Subcutaneous adipose tissue (tissue), 4 donors: Measurements from ENCODE around the gene ZSWIM9. TPM values are rescaled to one million over a fixed set of nuclear protein-coding genes. Genes with fewer than 3 reads are reported as not detected.

Source experiments
- total RNA-seq, 4 donors: library from RNA; depleted of rRNA; stranded (reverse); fragments of >200 nt; gene quantifications; one replicate each; pipeline ENCODE4 v1.1.0, GENCODE V29; 2016
- TF ChIP-seq, protein P1 (sequence below): fragments of 450-650 bp; IDR thresholded peaks from one replicate; pipeline ENCODE4 v1.5.1; 2016; ENCODE audit warnings: low read depth, mild to moderate bottlenecking, control low read depth, antibody characterized with exemption, moderate library complexity

ZSWIM9 gene
- total RNA-seq, 4 donors from 2014 or later = 1.9 to 8.1 (median 3.0) TPM

DNA sequence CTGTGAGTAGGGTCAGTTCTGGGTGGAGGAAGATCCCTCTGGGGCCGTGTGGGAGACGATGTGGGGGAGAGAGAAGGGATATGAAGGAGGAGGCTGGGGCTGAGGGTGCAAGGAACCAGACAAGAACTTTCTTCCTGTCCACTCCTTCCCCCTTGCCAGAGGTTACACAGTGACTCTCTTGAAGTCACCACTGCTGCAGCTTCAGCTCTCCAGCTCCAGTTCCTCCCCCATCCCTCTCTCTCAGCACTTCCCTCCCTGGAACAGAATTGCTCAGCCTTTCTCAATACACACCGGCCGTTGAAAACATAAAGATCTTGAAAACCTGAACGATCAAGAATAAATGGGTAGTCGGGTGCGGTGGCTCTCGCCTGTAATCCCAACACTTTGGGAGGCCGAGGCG, 5.1 kb downstream of the ZSWIM9 start:
- TF ChIP-seq, protein P1, sequence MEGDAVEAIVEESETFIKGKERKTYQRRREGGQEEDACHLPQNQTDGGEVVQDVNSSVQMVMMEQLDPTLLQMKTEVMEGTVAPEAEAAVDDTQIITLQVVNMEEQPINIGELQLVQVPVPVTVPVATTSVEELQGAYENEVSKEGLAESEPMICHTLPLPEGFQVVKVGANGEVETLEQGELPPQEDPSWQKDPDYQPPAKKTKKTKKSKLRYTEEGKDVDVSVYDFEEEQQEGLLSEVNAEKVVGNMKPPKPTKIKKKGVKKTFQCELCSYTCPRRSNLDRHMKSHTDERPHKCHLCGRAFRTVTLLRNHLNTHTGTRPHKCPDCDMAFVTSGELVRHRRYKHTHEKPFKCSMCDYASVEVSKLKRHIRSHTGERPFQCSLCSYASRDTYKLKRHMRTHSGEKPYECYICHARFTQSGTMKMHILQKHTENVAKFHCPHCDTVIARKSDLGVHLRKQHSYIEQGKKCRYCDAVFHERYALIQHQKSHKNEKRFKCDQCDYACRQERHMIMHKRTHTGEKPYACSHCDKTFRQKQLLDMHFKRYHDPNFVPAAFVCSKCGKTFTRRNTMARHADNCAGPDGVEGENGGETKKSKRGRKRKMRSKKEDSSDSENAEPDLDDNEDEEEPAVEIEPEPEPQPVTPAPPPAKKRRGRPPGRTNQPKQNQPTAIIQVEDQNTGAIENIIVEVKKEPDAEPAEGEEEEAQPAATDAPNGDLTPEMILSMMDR = no peak

DNA sequence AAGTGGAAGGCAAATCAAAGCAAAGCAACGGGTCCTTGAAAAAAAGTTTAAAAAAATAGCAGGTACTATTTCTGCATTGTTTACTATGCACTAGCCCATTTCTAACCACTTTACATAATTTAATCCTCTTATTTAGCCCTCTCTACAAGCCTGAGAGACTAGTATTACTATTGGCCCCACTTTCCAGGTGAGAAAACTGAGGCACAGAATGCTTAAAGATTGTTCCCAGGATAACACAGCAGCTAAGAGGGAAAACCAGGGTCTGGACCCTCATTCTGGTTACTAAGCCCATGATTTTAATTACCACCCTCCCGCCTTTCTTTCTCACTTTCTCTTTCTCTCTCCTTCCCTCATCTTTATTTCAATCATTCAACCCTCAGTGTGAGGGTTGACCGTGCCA, 5.7 kb downstream of the ZSWIM9 start:
- TF ChIP-seq, protein P1 = no peak

DNA sequence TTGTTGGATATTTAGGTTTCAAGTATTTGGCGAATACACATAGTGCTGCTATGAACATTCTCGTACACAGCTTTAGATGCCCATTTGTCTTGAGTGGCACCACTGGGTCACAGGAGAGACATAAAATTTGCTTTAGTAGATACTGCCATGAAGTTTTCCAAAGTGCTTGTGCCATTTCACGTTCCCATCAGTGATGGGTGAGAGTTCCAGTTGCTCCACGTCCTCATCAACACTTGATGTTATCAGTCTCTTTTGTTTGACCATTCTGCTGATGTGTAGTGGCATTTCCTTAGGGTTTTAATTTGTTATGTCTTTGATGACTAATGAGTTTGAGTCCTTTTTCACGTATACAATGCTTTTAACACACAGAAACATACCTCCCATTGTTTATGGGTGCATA, 11.0 kb downstream of the ZSWIM9 start:
- TF ChIP-seq, protein P1 = no peak

DNA sequence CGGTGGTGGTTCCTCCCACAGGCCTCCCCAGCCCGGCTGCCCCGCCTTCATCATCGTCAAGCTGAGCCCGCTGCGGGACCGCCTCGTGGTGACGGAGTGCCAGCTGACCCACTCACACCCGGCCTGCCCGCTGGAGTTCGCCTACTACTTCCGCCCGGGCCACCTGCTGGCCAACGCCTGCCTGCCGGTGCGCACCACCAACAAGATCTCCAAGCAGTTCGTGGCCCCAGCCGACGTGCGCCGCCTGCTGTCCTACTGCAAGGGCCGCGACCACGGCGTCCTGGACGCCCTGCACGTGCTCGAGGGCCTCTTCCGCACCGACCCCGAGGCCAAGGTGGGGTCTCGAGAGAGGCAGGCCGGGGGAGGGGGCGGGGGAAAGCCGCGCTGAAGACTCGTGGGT, 12.0 kb downstream of the ZSWIM9 start:
- TF ChIP-seq, protein P1 = no peak

DNA sequence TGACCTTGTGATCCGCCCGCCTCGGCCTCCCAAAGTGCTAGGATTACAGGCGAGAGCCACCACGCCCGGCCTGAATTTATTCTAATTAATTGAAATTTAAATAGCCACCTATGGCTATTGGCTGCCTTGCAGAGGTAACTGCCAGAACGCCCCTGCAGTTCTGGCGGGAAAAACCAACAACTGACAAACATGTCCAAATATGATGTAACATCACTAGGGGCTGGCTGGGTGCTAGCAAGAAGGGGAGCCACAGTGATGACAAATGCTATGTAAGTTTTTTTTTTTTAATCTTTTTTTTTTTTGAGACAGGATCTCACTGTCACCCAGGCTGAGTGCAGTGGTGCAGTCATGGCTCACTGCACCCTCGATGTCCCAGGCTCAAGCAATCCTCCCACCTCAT, 12.9 kb downstream of the ZSWIM9 start:
- TF ChIP-seq, protein P1 = no peak

DNA sequence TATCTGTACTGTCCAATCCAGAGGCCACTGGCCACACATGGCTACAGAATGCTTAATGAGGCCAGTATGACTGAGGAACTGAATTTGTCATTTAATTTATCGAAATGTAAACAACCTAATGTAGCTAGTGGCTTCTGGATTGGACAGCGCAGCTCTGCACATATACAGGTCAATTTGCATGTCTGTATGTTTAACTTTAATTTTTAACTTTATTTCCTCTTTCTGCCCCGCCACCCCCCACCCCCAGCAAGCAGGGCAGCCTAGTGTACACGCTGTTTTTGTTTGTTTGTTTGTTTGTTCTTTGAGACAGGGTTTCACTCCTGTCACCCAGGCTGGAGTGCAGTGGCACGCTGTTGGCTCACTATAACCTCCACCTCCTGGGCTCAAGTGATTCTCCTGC, 15.5 kb downstream of the ZSWIM9 start:
- TF ChIP-seq, protein P1 = no peak

DNA sequence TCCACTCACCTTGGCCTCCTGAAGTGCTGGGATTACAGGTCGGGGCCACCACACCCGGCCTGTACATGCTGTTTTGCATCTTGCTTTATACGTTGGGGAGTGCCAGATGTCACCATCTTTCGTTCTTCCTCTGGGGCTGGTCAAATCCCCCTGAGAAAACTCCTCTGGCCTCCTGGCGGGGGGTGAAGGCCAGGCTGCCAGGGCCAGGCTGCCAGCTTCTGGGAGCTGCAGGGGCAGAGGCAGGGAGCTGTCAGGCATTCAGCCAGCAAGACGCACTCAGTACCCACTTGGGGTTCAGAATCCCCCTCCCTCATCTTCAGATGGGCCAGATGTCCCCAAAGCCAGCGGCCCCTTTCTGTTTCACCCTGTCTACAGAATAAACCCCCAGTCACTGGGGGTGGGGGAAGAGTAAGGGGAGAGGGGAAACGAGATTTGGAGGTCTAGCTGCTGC, 16.1 kb downstream of the ZSWIM9 start:
- TF ChIP-seq, protein P1 = no peak
